ENCODE results near the gene PHF3.

DNA sequence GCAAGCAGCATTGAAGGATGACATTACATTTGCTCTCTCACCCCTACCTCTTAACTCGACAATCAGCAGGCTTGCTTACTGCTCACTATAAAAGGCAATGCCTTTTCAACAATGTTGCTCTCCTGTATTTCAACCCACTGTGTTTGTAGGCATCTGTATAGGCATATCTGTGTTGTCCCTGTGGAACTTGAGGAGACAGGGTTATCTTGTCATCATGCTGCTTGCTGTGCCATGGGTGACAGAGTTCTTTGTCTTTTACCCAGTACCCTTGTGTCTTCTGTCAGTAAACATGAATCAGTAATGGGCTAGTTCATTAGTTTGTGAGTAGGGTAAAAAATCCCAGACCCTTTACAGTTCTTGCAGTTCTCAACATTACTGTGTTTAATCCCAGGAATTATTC is 25.2 kb downstream of the PHF3 start:
- TF ChIP-seq, protein P1, sequence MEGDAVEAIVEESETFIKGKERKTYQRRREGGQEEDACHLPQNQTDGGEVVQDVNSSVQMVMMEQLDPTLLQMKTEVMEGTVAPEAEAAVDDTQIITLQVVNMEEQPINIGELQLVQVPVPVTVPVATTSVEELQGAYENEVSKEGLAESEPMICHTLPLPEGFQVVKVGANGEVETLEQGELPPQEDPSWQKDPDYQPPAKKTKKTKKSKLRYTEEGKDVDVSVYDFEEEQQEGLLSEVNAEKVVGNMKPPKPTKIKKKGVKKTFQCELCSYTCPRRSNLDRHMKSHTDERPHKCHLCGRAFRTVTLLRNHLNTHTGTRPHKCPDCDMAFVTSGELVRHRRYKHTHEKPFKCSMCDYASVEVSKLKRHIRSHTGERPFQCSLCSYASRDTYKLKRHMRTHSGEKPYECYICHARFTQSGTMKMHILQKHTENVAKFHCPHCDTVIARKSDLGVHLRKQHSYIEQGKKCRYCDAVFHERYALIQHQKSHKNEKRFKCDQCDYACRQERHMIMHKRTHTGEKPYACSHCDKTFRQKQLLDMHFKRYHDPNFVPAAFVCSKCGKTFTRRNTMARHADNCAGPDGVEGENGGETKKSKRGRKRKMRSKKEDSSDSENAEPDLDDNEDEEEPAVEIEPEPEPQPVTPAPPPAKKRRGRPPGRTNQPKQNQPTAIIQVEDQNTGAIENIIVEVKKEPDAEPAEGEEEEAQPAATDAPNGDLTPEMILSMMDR (IDR thresholded peaks at IDR 0.05) = no peak
- TF ChIP-seq POLR2A (IDR thresholded peaks at IDR 0.05) (no peak), POLR2AphosphoS5 (IDR thresholded peaks at IDR 0.05) (no peak)

All from breast epithelium (tissue), 3 donors.